Measurements from ENCODE around the gene NAT10.

Gene NAT10

GRCh38 chr11:34150494-34151151, 45.2 kb downstream of the NAT10 start:
- no peak overlapping the region for H3K4me3 Mint-ChIP-seq
- no peaks in the 10 kb centered on the region for H3K9me3 Mint-ChIP-seq
- no peak overlapping the region for H3K27ac Mint-ChIP-seq
- ATAC-seq (no peak), DNase-seq (no peak)
- peaks cover 27% of the 10 kb centered on the region for H3K36me3 Mint-ChIP-seq (ENCODE audit: low read depth)
- H3K4me1 Mint-ChIP-seq = peaks cover 10% of the 10 kb centered on the region
- H3K27me3 Mint-ChIP-seq = no peaks in the 10 kb centered on the region

DNA sequence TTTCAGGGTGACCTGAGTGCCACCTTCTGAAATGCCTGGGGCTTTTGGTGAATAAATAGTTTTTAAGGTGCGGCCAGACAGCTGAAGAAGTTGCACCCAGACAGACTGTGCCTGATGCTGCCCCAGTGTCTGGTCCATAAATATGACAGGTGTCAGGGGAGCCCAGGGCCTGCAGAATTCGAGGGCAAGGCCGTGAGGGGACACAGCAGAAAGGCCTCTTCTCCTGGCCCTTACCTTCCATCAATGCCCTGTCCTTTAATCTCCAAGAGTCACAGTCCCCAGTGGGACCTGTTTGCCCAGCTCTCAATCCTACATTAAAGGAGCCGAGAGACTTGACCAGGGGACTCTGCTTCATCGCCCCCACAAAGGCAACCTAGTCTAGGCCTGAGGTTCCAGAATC, 45.7 kb downstream of the NAT10 start:
- Mint-ChIP-seq H3K27ac (no peak overlapping the region), H3K9me3 (no peaks in the 10 kb centered on the region), H3K4me3 (no peak overlapping the region), H3K27me3 (no peaks in the 10 kb centered on the region), H3K4me1 (peaks cover 10% of the 10 kb centered on the region), H3K36me3 (ENCODE audit: low read depth) (peaks cover 22% of the 10 kb centered on the region)
- ATAC-seq = no peak
- DNase-seq = no peak

DNA sequence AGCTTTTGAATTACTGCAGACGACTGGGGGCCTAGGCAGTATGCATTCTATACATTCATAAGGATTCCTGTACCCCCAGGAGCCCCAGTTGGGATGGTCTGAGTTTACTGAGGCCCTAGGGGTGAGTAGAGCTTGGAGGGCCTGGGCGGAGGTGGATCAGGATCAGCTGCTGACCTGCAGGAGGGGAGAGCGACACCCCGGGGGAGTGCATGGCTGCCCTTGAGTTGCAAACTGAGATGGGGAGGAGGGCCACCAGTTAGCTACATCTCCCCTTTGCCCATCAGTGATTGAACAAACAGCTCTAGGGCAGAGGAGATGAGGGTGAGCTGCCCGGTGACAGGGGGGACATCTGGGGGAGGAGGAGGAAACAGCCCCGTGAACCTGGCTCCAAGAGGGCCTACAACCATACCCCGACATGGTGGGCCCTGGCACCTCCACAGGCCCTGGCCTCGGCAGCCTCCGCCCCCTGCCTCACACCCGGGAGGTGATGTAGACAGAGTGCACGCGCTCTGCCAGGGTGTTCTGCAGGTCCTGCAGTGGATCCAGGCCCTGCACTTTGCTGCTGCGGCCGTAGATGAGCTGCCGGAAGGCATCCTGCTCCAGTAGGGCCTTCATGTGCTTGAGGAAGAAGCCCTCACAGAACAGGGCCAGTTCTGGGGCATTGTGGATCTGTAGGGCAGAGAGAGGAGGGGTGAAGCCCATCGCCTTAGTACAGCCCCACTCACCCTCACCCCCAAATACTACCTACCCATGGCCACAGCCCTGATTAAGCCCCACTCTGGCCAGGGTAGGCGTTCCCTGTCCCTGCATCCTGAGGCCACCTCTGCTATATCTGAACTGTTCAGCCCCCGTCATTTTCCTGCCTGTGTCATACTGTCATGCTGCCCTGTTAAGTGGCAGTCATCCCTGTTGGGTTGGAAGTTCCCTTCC, 46.8 kb downstream of the NAT10 start:
- Mint-ChIP-seq H3K36me3 (ENCODE audit: low read depth) (peaks cover 15% of the 10 kb centered on the region), H3K27ac (no peak overlapping the region), H3K27me3 (no peaks in the 10 kb centered on the region), H3K4me3 (no peak overlapping the region), H3K4me1 (peaks cover 10% of the 10 kb centered on the region), H3K9me3 (no peaks in the 10 kb centered on the region)
- DNase-seq (no peak), ATAC-seq (no peak)

DNA sequence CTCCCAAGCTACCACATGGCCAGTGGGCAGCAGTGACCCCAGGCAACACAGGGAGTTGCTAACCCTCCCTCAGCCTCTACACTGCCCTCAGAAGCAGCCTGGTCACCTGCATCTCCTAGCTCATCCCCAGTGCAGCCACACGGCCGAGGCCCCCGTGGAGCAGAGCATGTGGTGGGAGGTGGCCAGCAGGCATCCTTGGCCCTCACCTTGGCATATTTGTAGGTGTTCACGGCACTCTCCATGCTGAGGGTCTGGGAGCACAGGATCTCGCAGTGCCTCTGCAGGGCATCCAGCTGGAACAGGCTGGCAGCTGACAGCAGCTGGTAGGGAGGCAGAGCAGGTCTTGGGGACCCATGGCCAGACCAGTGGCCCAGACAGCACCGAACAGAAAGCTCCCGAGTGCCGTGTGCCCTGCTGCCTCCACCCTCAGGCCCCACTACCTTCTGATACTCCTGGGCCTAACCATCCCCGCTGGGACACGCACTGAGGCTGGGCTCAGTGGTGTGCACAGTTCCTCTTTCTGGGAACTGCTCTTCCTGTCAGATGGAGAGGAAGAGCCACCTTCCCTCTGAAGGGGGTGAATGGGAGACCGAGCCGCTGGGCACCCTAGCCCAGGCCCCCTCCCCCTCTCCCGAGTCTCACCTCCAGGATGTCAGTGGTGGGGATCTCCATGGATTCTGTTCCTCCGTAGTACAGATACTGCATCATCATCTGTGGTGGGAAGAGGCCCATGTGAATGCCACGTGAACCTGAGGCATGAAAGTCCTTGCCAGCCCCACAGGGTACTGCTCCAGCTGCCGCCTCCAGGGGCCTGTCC, 48.8 kb downstream of the NAT10 start:
- Mint-ChIP-seq H3K36me3 (ENCODE audit: low read depth) (peaks cover 8% of the 10 kb centered on the region), H3K4me1 (peaks cover 23% of the 10 kb centered on the region), H3K27ac (no peak overlapping the region), H3K27me3 (no peaks in the 10 kb centered on the region), H3K4me3 (no peak overlapping the region), H3K9me3 (no peaks in the 10 kb centered on the region)
- ATAC-seq (no peak), DNase-seq (no peak)

DNA sequence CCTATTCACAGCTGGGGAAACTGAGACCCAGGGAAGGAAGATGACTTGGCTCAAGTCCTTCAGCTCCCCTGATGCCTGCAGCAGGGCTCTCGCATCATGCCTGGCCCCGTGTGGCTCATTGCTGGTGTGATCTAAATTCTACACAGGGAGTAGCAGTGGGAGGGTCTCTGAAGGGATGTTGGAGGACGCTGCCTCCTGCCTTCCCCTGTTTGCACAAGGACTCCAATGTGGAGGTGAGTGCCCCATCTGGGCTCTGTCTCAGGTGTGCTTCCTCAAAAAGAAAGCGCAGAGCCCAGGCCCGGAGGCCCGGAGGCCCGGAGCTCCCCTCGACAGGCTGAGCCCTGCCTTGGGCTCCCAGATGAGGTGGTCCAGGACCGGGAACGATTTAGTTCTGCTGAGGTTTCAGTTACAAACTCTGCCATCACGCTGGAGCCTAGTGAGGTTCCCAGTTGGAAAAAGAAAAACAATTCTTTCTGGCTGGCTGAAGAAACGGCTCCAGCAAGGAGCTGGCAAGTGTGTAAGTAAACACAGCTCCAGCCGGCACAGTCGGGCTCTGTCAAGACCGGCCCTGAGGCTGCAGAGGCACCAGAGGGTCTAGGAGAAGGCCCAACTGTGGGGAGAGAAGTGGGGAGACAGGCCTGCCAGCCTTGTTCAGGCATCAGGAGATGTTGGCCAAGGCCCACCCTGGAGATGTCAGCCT, 49.8 kb downstream of the NAT10 start:
- Mint-ChIP-seq H3K4me1 (peaks cover 30% of the 10 kb centered on the region), H3K36me3 (ENCODE audit: low read depth) (peaks cover 9% of the 10 kb centered on the region), H3K27ac (no peak overlapping the region), H3K4me3 (no peak overlapping the region), H3K9me3 (no peaks in the 10 kb centered on the region), H3K27me3 (no peaks in the 10 kb centered on the region)
- DNase-seq (no peak), ATAC-seq (no peak)

- Mint-ChIP-seq H3K9me3 (no peaks in the 10 kb centered on the region), H3K27ac (no peak overlapping the region), H3K36me3 (ENCODE audit: low read depth) (peaks cover 9% of the 10 kb centered on the region), H3K27me3 (no peaks in the 10 kb centered on the region), H3K4me3 (no peak overlapping the region), H3K4me1 (peaks cover 30% of the 10 kb centered on the region)
- no peak for DNase-seq
- ATAC-seq = no peak
These were observed 50.3 kb downstream of the NAT10 start for GRCh38 chr11:34155757-34156062.

GRCh38 chr11:34157163-34157562, 51.7 kb downstream of the NAT10 start:
- Mint-ChIP-seq H3K9me3 (no peaks in the 10 kb centered on the region), H3K36me3 (ENCODE audit: low read depth) (peaks cover 9% of the 10 kb centered on the region), H3K27ac (no peak overlapping the region), H3K4me1 (peaks cover 37% of the 10 kb centered on the region), H3K27me3 (no peaks in the 10 kb centered on the region), H3K4me3 (no peak overlapping the region)
- DNase-seq (no peak), ATAC-seq (no peak)

- H3K4me3 Mint-ChIP-seq = no peak overlapping the region
These were observed 53.2 kb downstream of the NAT10 start for GRCh38 chr11:34158661-34159060.

GRCh38 chr11:34160049-34160721, 54.8 kb downstream of the NAT10 start:
- H3K36me3 Mint-ChIP-seq (ENCODE audit: low read depth) = peaks cover 5% of the 10 kb centered on the region
- no peaks in the 10 kb centered on the region for H3K9me3 Mint-ChIP-seq
- DNase-seq (no peak), ATAC-seq (no peak)
- H3K27ac Mint-ChIP-seq = no peak overlapping the region
- H3K27me3 Mint-ChIP-seq = no peaks in the 10 kb centered on the region
- peaks cover 27% of the 10 kb centered on the region for H3K4me1 Mint-ChIP-seq
- H3K4me3 Mint-ChIP-seq = no peak overlapping the region

More at GRCh38 chr11:34158661-34159060, 53.2 kb downstream of the NAT10 start:
- Mint-ChIP-seq H3K4me1 (peaks cover 34% of the 10 kb centered on the region), H3K9me3 (no peaks in the 10 kb centered on the region), H3K27me3 (no peaks in the 10 kb centered on the region), H3K27ac (peak overlapping the region; percentile 51), H3K36me3 (ENCODE audit: low read depth) (peaks cover 6% of the 10 kb centered on the region)
- peak; percentile 42 for DNase-seq
- peak; percentile 34 for ATAC-seq

DNA sequence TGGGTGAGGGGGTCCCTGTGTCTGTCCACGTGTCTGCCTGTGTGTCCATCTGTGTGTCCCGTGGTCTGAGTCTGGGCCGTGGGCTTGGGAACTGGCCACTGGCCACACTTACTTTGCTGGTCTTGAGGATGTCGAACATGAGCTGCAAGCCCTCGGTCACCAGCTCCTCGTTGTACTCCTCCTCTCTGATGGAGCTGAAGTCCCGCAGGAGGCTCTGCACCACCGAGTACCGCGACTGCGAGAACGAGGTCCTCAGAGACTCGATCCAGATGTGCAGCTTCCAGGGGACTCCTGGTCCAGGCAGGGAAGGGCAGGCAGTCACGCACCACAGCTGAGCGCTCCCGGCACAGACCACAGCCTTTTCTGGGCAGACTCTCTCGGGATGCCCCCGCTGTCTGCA, 55.4 kb downstream of the NAT10 start:
- Mint-ChIP-seq H3K4me1 (peaks cover 27% of the 10 kb centered on the region), H3K9me3 (no peaks in the 10 kb centered on the region), H3K4me3 (no peak overlapping the region), H3K36me3 (ENCODE audit: low read depth) (peaks cover 5% of the 10 kb centered on the region), H3K27ac (no peak overlapping the region), H3K27me3 (no peaks in the 10 kb centered on the region)
- no peak for ATAC-seq
- no peak for DNase-seq

- Mint-ChIP-seq H3K9me3 (no peaks in the 10 kb centered on the region), H3K27me3 (no peaks in the 10 kb centered on the region), H3K27ac (no peak overlapping the region), H3K4me3 (no peak overlapping the region), H3K36me3 (ENCODE audit: low read depth) (peaks cover 5% of the 10 kb centered on the region), H3K4me1 (peaks cover 27% of the 10 kb centered on the region)
- DNase-seq = no peak
- ATAC-seq = no peak
These were observed 55.9 kb downstream of the NAT10 start for GRCh38 chr11:34161361-34161760.

GRCh38 chr11:34161812-34162492, 56.5 kb downstream of the NAT10 start:
- Mint-ChIP-seq H3K4me1 (peaks cover 27% of the 10 kb centered on the region), H3K9me3 (no peaks in the 10 kb centered on the region), H3K27ac (peak overlapping the region; percentile 39), H3K36me3 (ENCODE audit: low read depth) (peaks cover 3% of the 10 kb centered on the region), H3K4me3 (no peak overlapping the region), H3K27me3 (no peaks in the 10 kb centered on the region)
- DNase-seq (peak; percentile 55), ATAC-seq (peak; percentile 86)

GRCh38 chr11:34162493-34162820, 57.0 kb downstream of the NAT10 start:
- ATAC-seq = no peak
- DNase-seq = no peak
- no peaks in the 10 kb centered on the region for H3K27me3 Mint-ChIP-seq
- no peaks in the 10 kb centered on the region for H3K9me3 Mint-ChIP-seq
- no peak overlapping the region for H3K4me3 Mint-ChIP-seq
- peaks cover 3% of the 10 kb centered on the region for H3K36me3 Mint-ChIP-seq (ENCODE audit: low read depth)
- H3K4me1 Mint-ChIP-seq = peaks cover 27% of the 10 kb centered on the region
- H3K27ac Mint-ChIP-seq = no peak overlapping the region
